Cortex of kidney (tissue), 1 donor: ENCODE measurements around the gene REM2.

Experiments
- DNase-seq: peaks from one replicate; lab custom pipeline; 2025; lab: John Stamatoyannopoulos, UW

REM2 gene

GRCh38 chr14:22929104-22929960, 46.3 kb downstream of the REM2 start, which contains the start of gene PRMT5:
Gene PRMT5 (minus strand): TSS chr14:22929376. CDS start chr14:22929361, 15 bp downstream.
- peak; percentile 45 for DNase-seq

DNA sequence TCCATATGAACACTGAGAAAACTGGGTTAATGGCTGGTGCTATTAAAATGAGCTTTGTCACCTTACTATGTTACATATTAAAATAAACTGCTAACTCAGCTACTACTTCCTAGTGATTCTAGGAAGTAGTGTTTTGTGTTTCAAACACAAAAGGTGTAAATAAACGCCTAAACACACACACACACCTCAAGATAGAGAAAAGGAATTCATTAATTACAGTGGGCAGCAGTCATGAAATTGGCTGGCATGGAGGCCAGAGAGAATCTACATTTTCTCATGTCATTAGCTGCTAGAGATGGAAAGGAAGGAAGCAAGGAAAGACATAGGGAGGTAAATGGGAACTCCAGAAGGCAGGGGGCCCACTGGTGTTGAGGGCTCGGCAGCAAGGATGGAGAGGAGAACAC, 46.9 kb downstream of the REM2 start:
- DNase-seq: no peak

- no peak for DNase-seq
These were observed 49.1 kb downstream of the REM2 start for GRCh38 chr14:22932146-22932545.

GRCh38 chr14:22935156-22935555, 52.1 kb downstream of the REM2 start:
- DNase-seq: no peak
